Transverse colon (tissue), 4 donors: ENCODE results near the gene SHISA9. TPM values are rescaled to one million over a fixed set of nuclear protein-coding genes. Genes with fewer than 3 reads are reported as not detected.

Experiments used
- DNase-seq: peaks from one replicate; pipeline ENCODE4 v3.0.0-alpha.2; 2019
- H3K27ac ChIP-seq, 4 donors: fragments of 200-600 bp; sonication (generic); 2 replicates each; pipeline ENCODE4 v1.5.1; 2016 to 2018; ENCODE audit warnings: inconsistent platforms in 4 of 4
- H3K27me3 ChIP-seq: fragments of 200-600 bp; sonication (generic); 2 replicates; pipeline ENCODE4 v1.5.1; 2017; ENCODE audit warnings: inconsistent platforms
- H3K36me3 ChIP-seq, 4 donors: fragments of 200-600 bp; sonication (generic); 2 replicates each; pipeline ENCODE4 v1.5.1; 2017 to 2019; ENCODE audit warnings: inconsistent platforms in 4 of 4
- H3K4me1 ChIP-seq, 4 donors: fragments of 200-600 bp; sonication (generic); 2 replicates each; pipeline ENCODE4 v1.5.1; 2017 to 2020; ENCODE audit warnings: inconsistent platforms in 4 of 4
- H3K4me3 ChIP-seq, 4 donors: fragments of 200-600 bp; sonication (generic); 1 replicate in 1 of 4; 2 replicates in 3 of 4; pipeline versions ENCODE4 v1.5.1 to v1.6.1; 2017 to 2019; ENCODE audit warnings: inconsistent platforms in 4 of 4
- H3K9me3 ChIP-seq, 2 donors: fragments of 200-600 bp; sonication (generic); 2 replicates each; pipeline ENCODE4 v1.5.1; 2017 to 2019; ENCODE audit warnings: inconsistent platforms in 2 of 2
- CTCF ChIP-seq, 5 experiments: fragments of 200-600 bp in 3 of 5; fragments of 450-650 bp in 2 of 5; sonication (generic) in 3 of 5; IDR thresholded peaks; 1 replicate in 2 of 5; 2 replicates in 3 of 5; pipeline ENCODE4 v1.5.1; 2016 to 2017; ENCODE audit warnings: antibody characterized with exemption in 5 of 5, inconsistent platforms in 3 of 5, mild to moderate bottlenecking in 2 of 5, moderate library complexity in 1 of 5
- EP300 ChIP-seq: sonication (generic); formaldehyde crosslinking; IDR thresholded peaks from one replicate; pipeline ENCODE4 v1.6.1; 2017; ENCODE audit warnings: antibody characterized with exemption, low read depth
- POLR2A ChIP-seq: fragments of 450-650 bp; IDR thresholded peaks from one replicate; pipeline ENCODE4 v1.6.1; 2016; ENCODE audit warnings: antibody characterized with exemption, mild to moderate bottlenecking, moderate library complexity
- POLR2AphosphoS5 ChIP-seq, 3 donors: sonication (generic); formaldehyde crosslinking; IDR thresholded peaks; one replicate each; pipeline ENCODE4 v1.6.1; 2016; ENCODE audit warnings: antibody characterized with exemption in 3 of 3
- WGBS, 2 donors: methylation state at CpG; one replicate each; pipeline ENCODE4 v1.1.5; 2018; ENCODE audit warnings: low coverage in 1 of 2; 5-methylcytosine and 5-hydroxymethylcytosine counted together
- in situ Hi-C, 4 donors: fragments of 200-750 bp; cut with MboI; loops; one replicate each; pipeline versions ENCODE4 v1.15.0 to v1.15.1; 2017; ENCODE audit warnings: low sequenced_read_pairs in 3 of 4, low pct_ligation_motif_present in 1 of 4, low pct_unique_long_range_greater_than_20kb in 1 of 4
- intact Hi-C: fragments of 100-400 bp; cut with DNase I; formaldehyde crosslinking; loops from one replicate; pipeline ENCODE4 v1.15.1; 2023; ENCODE audit warnings: low total_unique reads
- total RNA-seq, 4 donors: library from RNA; depleted of rRNA; stranded (reverse); fragments of >200 nt; gene quantifications; one replicate each; pipeline ENCODE4 v1.1.0, GENCODE V29; 2016

The SHISA9 gene
- total RNA-seq, 4 donors from 2014 or later: 1.3 to 37.6 (median 2.1) TPM

- Histone ChIP-seq H3K27me3 (no peaks in the 10 kb centered on the region), H3K36me3 (no peaks in the 10 kb centered on the region), H3K27ac (no peak overlapping the region), H3K9me3 (no peaks in the 10 kb centered on the region), H3K4me3 (no peak overlapping the region), H3K4me1 (no peaks in the 10 kb centered on the region)
- 66% methylated on average over 6 of the region's 6 CpGs; no CpG with 5 or more reads in 1 of the 2 donors for WGBS, 2 donors
- in situ Hi-C loops: no loop called here
- TF ChIP-seq POLR2A (no peak), POLR2AphosphoS5 (IDR thresholded peaks at IDR 0.05) (no peak), CTCF (IDR thresholded peaks at IDR 0.05) (no peak), EP300 (no peak)
- no peak for DNase-seq
- intact Hi-C loops: no loop called here
These were observed 111.6 kb downstream of the SHISA9 start for GRCh38 chr16:13013043-13013442.

- intact Hi-C loops (no loop called here), in situ Hi-C loops (no loop called here)
- DNase-seq: no peak
- 9% methylated on average over 2 of the region's 2 CpGs; no CpG with 5 or more reads in 1 of the 2 donors for WGBS, 2 donors
- no peaks in the 10 kb centered on the region for H3K36me3 ChIP-seq
- no peaks in the 10 kb centered on the region for H3K27me3 ChIP-seq
- H3K4me1 ChIP-seq: no peaks in the 10 kb centered on the region
- no peak overlapping the region for H3K4me3 ChIP-seq
- no peak overlapping the region for H3K27ac ChIP-seq
- H3K9me3 ChIP-seq: no peaks in the 10 kb centered on the region
- TF ChIP-seq POLR2A (no peak), POLR2AphosphoS5 (IDR thresholded peaks at IDR 0.05) (no peak), EP300 (no peak), CTCF (IDR thresholded peaks at IDR 0.05) (no peak)
These were observed 113.1 kb downstream of the SHISA9 start for GRCh38 chr16:13014476-13014875.

GRCh38 chr16:13018026-13018425 lies 116.6 kb downstream of the SHISA9 start:
- no peak for DNase-seq
- in situ Hi-C loops (no loop called here), intact Hi-C loops (no loop called here)
- Histone ChIP-seq H3K27ac (no peak overlapping the region), H3K36me3 (no peaks in the 10 kb centered on the region), H3K9me3 (no peaks in the 10 kb centered on the region), H3K27me3 (no peaks in the 10 kb centered on the region), H3K4me3 (no peak overlapping the region), H3K4me1 (no peaks in the 10 kb centered on the region)
- 80 to 83% methylated on average over 2 to 5 of the region's 5 CpGs for WGBS, 2 donors
- TF ChIP-seq EP300 (no peak), CTCF (IDR thresholded peaks at IDR 0.05) (no peak), POLR2A (no peak), POLR2AphosphoS5 (IDR thresholded peaks at IDR 0.05) (no peak)

GRCh38 chr16:13021996-13022395 lies 120.6 kb downstream of the SHISA9 start:
- no peaks in the 10 kb centered on the region for H3K36me3 ChIP-seq
- DNase-seq: no peak
- H3K27me3 ChIP-seq: no peaks in the 10 kb centered on the region
- no peaks in the 10 kb centered on the region for H3K9me3 ChIP-seq
- 78 to 87% methylated on average over 5 to 7 of the region's 7 CpGs for WGBS, 2 donors
- no peaks in the 10 kb centered on the region for H3K4me1 ChIP-seq
- intact Hi-C loops (no loop called here), in situ Hi-C loops (no loop called here)
- TF ChIP-seq CTCF (IDR thresholded peaks at IDR 0.05): no peak
- TF ChIP-seq POLR2A: no peak
- no peak for TF ChIP-seq POLR2AphosphoS5 (IDR thresholded peaks at IDR 0.05)
- TF ChIP-seq EP300: no peak
- H3K27ac ChIP-seq: no peak overlapping the region
- H3K4me3 ChIP-seq: no peak overlapping the region
